Keratinocyte (primary cell): ENCODE measurements around the gene PRXL2B. TPM values are rescaled to one million over a fixed set of nuclear protein-coding genes. Genes with fewer than 3 reads are reported as not detected.

ENCODE experiments used
- DNase-seq: peaks from one replicate; pipeline ENCODE4 v3.0.0-alpha.2; 2011; ENCODE audit warnings: low read depth, missing footprints, low spot score
- FAIRE-seq: peaks from 2 replicates; lab custom pipeline; 2011; peaks lifted over from hg19 to GRCh38; lab: Jason Lieb, UNC
- H2AFZ ChIP-seq: 2 replicates; pipeline ENCODE4 v1.6.0; 2012; ENCODE audit warnings: low read length, control low read depth, inconsistent platforms; ENCODE audit not compliant: control insufficient read depth
- H3K27ac ChIP-seq: 2 replicates; pipeline ENCODE4 v1.5.1; 2011; ENCODE audit warnings: low read length; ENCODE audit not compliant: control insufficient read depth, insufficient read depth
- H3K27me3 ChIP-seq: 3 replicates; pipeline ENCODE4 v1.6.0; 2011; ENCODE audit warnings: low read length; ENCODE audit not compliant: control insufficient read depth, insufficient read depth; ENCODE audit errors: extremely low read depth
- H3K36me3 ChIP-seq, 2 experiments: 2 replicates in 1 of 2; 3 replicates in 1 of 2; pipeline ENCODE4 v1.5.1; 2011; ENCODE audit warnings: low read length in 2 of 2, mild to moderate bottlenecking in 1 of 2; ENCODE audit not compliant: control insufficient read depth in 2 of 2, insufficient read depth in 2 of 2; ENCODE audit errors: extremely low read depth in 1 of 2
- H3K4me1 ChIP-seq: 3 replicates; pipeline ENCODE4 v1.5.1; 2011; ENCODE audit warnings: low read length; ENCODE audit not compliant: control insufficient read depth, insufficient read depth; ENCODE audit errors: extremely low read depth
- H3K4me2 ChIP-seq: 3 replicates; pipeline ENCODE4 v1.6.0; 2011; ENCODE audit warnings: low read depth, low read length; ENCODE audit not compliant: control insufficient read depth, insufficient read depth; ENCODE audit errors: extremely low read depth
- H3K4me3 ChIP-seq, 3 experiments: fragments of 200-600 bp in 1 of 3; sonication (generic) in 1 of 3; 2 replicates in 2 of 3; 3 replicates in 1 of 3; pipeline ENCODE4 v1.5.1; 2011 to 2016; ENCODE audit warnings: low read length in 3 of 3, mild to moderate bottlenecking in 3 of 3, control low read depth in 2 of 3, inconsistent platforms in 1 of 3, low read depth in 1 of 3, mixed read lengths in 1 of 3, mixed run types in 1 of 3, moderate library complexity in 1 of 3; ENCODE audit not compliant: control insufficient read depth in 2 of 3, insufficient read depth in 2 of 3; ENCODE audit errors: extremely low read depth in 1 of 3
- H3K79me2 ChIP-seq: 2 replicates; pipeline ENCODE4 v1.6.0; 2012; ENCODE audit warnings: low read length; ENCODE audit not compliant: control insufficient read depth, insufficient read depth
- H3K9ac ChIP-seq: 3 replicates; pipeline ENCODE4 v1.6.0; 2011; ENCODE audit warnings: low read length; ENCODE audit not compliant: control insufficient read depth, insufficient read depth; ENCODE audit errors: extremely low read depth
- H3K9me1 ChIP-seq: 3 replicates; pipeline ENCODE4 v1.6.0; 2011; ENCODE audit warnings: low read length; ENCODE audit not compliant: control insufficient read depth, insufficient read depth; ENCODE audit errors: extremely low read depth
- H3K9me3 ChIP-seq: 2 replicates; pipeline ENCODE4 v1.5.1; 2012; ENCODE audit warnings: low read depth, low read length; ENCODE audit not compliant: control insufficient read depth
- H4K20me1 ChIP-seq: 3 replicates; pipeline ENCODE4 v1.6.0; 2011; ENCODE audit warnings: low read length; ENCODE audit not compliant: control insufficient read depth, insufficient read depth; ENCODE audit errors: extremely low read depth
- CTCF ChIP-seq, 3 experiments: IDR thresholded peaks in 1 of 3; conservative IDR thresholded peaks in 1 of 3; optimal IDR thresholded peaks in 1 of 3; 2 replicates in 2 of 3; 3 replicates in 1 of 3; pipeline versions ENCODE3 to v1.5.1; 2011; ENCODE audit warnings: low read length in 3 of 3, mild to moderate bottlenecking in 3 of 3, moderate library complexity in 2 of 3, control low read depth in 1 of 3, inconsistent platforms in 1 of 3; ENCODE audit not compliant: insufficient read depth in 2 of 3; ENCODE audit errors: extremely low read depth in 1 of 3
- EZH2 ChIP-seq: IDR thresholded peaks from one replicate; pipeline ENCODE4 v1.6.1; 2012; ENCODE audit warnings: inconsistent platforms, mild to moderate bottlenecking, low read length, moderate library complexity
- dilution Hi-C: fragments of 300-500 bp; cut with MboI; formaldehyde crosslinking; loops from one replicate; pipeline ENCODE4 v1.7.0; 2020; ENCODE audit warnings: low sequenced_read_pairs; ENCODE audit not compliant: extremely low pct_ligation_motif_present
- polyA plus RNA-seq, 5 experiments: library from polyadenylated mRNA; depleted of rRNA in 3 of 5; stranded (reverse) in 3 of 5; stranded (forward) in 1 of 5; unstranded in 1 of 5; fragments of >200 nt; gene quantifications; 1 replicate in 1 of 5; 2 replicates in 3 of 5; 3 replicates in 1 of 5; pipeline versions ENCODE4 v1.2.1 to v1.2.3, GENCODE V29; 2011 to 2012; ENCODE audit warnings: missing spikeins in 2 of 5, low read depth in 1 of 5, low replicate concordance in 1 of 5

PRXL2B gene
- polyA plus RNA-seq, 1 donor (not counting 4 experiments of a cell fraction or from before 2014, with no cell fraction given), result 11.4 TPM

DNA sequence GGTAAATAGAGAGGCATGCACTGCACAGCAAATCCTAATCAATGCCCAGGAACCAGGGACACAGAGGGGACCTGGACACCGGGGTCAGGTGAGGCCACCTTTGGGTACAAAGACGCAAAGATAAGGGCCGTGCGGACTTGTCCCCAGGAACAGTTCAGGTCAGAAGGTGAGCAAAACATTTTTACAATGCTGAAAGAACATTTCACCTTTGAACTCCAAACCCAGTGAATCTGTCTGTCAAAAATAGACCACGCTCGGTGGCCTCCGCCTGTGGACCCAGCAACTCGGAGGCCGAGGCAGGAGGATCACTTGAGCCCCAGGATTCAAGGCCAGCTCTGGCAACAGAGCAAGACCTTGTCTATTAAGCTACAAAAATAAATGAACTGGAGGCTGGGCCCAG lies 15.2 kb upstream of the PRXL2B start:
- DNase-seq (no peak), FAIRE-seq (no peak)
- dilution Hi-C loops, result no loop called here
- H3K27me3 ChIP-seq, result peaks cover 11% of the 10 kb centered on the region
- H3K9ac ChIP-seq, result no peak overlapping the region
- no peak overlapping the region for H3K27ac ChIP-seq
- H3K4me3 ChIP-seq, result no peak overlapping the region
- no peaks in the 10 kb centered on the region for H4K20me1 ChIP-seq
- no peaks in the 10 kb centered on the region for H3K36me3 ChIP-seq
- no peaks in the 10 kb centered on the region for H3K9me3 ChIP-seq
- no peaks in the 10 kb centered on the region for H3K4me1 ChIP-seq
- no peak overlapping the region for H2AFZ ChIP-seq
- no peaks in the 10 kb centered on the region for H3K9me1 ChIP-seq
- no peak for TF ChIP-seq CTCF (optimal IDR thresholded peaks at IDR 0.05 in 1 of 3, IDR thresholded peaks at IDR 0.05 in 1 of 3, conservative IDR thresholded peaks at IDR 0.05 in 1 of 3; ENCODE audit: extremely low read depth in 1 of 3, insufficient read depth in 2 of 3, low read length in 3 of 3)
- no peak overlapping the region for H3K4me2 ChIP-seq
- H3K79me2 ChIP-seq, result no peaks in the 10 kb centered on the region

- no peaks in the 10 kb centered on the region for H3K9me1 ChIP-seq
- no peak overlapping the region for H3K27ac ChIP-seq
- H3K4me2 ChIP-seq, result no peak overlapping the region
- FAIRE-seq (no peak), DNase-seq (no peak)
- dilution Hi-C loops, result no loop called here
- no peaks in the 10 kb centered on the region for H3K9me3 ChIP-seq
- no peak overlapping the region for H3K4me3 ChIP-seq
- H3K9ac ChIP-seq, result no peak overlapping the region
- H3K4me1 ChIP-seq, result no peaks in the 10 kb centered on the region
- H2AFZ ChIP-seq, result no peak overlapping the region
- no peaks in the 10 kb centered on the region for H3K79me2 ChIP-seq
- H3K36me3 ChIP-seq, result no peaks in the 10 kb centered on the region
- TF ChIP-seq CTCF (optimal IDR thresholded peaks at IDR 0.05 in 1 of 3, IDR thresholded peaks at IDR 0.05 in 1 of 3, conservative IDR thresholded peaks at IDR 0.05 in 1 of 3; ENCODE audit: extremely low read depth in 1 of 3, insufficient read depth in 2 of 3, low read length in 3 of 3) (no peak), EZH2 (no peak)
- H4K20me1 ChIP-seq, result no peaks in the 10 kb centered on the region
- H3K27me3 ChIP-seq, result peaks cover 10% of the 10 kb centered on the region
Measured at GRCh38 chr1:2573250-2573920, 13.2 kb upstream of the PRXL2B start.
